ENCODE data around the gene CLDND2. TPM values are rescaled to one million over a fixed set of nuclear protein-coding genes. Genes with fewer than 3 reads are reported as not detected.

CLDND2 gene
- total RNA-seq, 1 experiment from 2014 or later = 1.2 TPM

GRCh38 chr19:51352783-51353360, 15.9 kb downstream of the CLDND2 start:
- no peak for DNase-seq
- no peak overlapping the region for H3K4me3 ChIP-seq (ENCODE audit: insufficient read depth, low read depth, low read length)
- H3K36me3 ChIP-seq (replicated peaks; ENCODE audit: control insufficient read depth, insufficient read depth, low read length) = peaks cover 2% of the 10 kb centered on the region

GRCh38 chr19:51351266-51351990, 17.4 kb downstream of the CLDND2 start:
- Histone ChIP-seq H3K4me3 (ENCODE audit: insufficient read depth, low read depth, low read length) (no peak overlapping the region), H3K27me3 (ENCODE audit: control insufficient read depth, insufficient read depth, low read length) (no peaks in the 10 kb centered on the region), H3K36me3 (replicated peaks; ENCODE audit: control insufficient read depth, insufficient read depth, low read length) (peaks cover 2% of the 10 kb centered on the region)
- no peak for DNase-seq

More at GRCh38 chr19:51352783-51353360, 15.9 kb downstream of the CLDND2 start:
- no peaks in the 10 kb centered on the region for H3K27me3 ChIP-seq (ENCODE audit: control insufficient read depth, insufficient read depth, low read length)

- Histone ChIP-seq H3K4me3 (ENCODE audit: insufficient read depth, low read depth, low read length) (no peak overlapping the region), H3K36me3 (replicated peaks; ENCODE audit: control insufficient read depth, insufficient read depth, low read length) (peaks cover 2% of the 10 kb centered on the region), H3K27me3 (ENCODE audit: control insufficient read depth, insufficient read depth, low read length) (no peaks in the 10 kb centered on the region)
- no peak for DNase-seq
These were observed 21.4 kb downstream of the CLDND2 start for GRCh38 chr19:51347209-51347928.

- Histone ChIP-seq H3K4me3 (ENCODE audit: insufficient read depth, low read depth, low read length) (no peak overlapping the region), H3K36me3 (replicated peaks; ENCODE audit: control insufficient read depth, insufficient read depth, low read length) (peaks cover 2% of the 10 kb centered on the region), H3K27me3 (ENCODE audit: control insufficient read depth, insufficient read depth, low read length) (peaks cover 1% of the 10 kb centered on the region; the same call in 1 of the 2 replicates)
- DNase-seq = peak; percentile 71
These were observed 22.1 kb downstream of the CLDND2 start for GRCh38 chr19:51346742-51347141.

- no peak overlapping the region for H3K4me3 ChIP-seq (ENCODE audit: insufficient read depth, low read depth, low read length)
- H3K36me3 ChIP-seq (replicated peaks; ENCODE audit: control insufficient read depth, insufficient read depth, low read length) = peaks cover 2% of the 10 kb centered on the region
- no peak for DNase-seq
- peaks cover 9% of the 10 kb centered on the region for H3K27me3 ChIP-seq (ENCODE audit: control insufficient read depth, insufficient read depth, low read length)
These were observed 23.7 kb downstream of the CLDND2 start for GRCh38 chr19:51345076-51345620.

GRCh38 chr19:51342631-51343569, 25.9 kb downstream of the CLDND2 start:
- H3K4me3 ChIP-seq (ENCODE audit: insufficient read depth, low read depth, low read length) = no peak overlapping the region
- DNase-seq = no peak
- peaks cover 9% of the 10 kb centered on the region for H3K27me3 ChIP-seq (ENCODE audit: control insufficient read depth, insufficient read depth, low read length)
- H3K36me3 ChIP-seq (replicated peaks; ENCODE audit: control insufficient read depth, insufficient read depth, low read length) = no peaks in the 10 kb centered on the region; the same call in 1 of the 2 replicates

- H3K4me3 ChIP-seq (ENCODE audit: insufficient read depth, low read depth, low read length) = no peak within 1 kb of the TSS
- peaks cover 9% of the 10 kb centered on the region for H3K27me3 ChIP-seq (ENCODE audit: control insufficient read depth, insufficient read depth, low read length)
- no peak for DNase-seq
These were observed 26.7 kb downstream of the CLDND2 start, which contains the start of gene VSIG10L for GRCh38 chr19:51341976-51342580. TSS of gene VSIG10L (minus strand) at chr19:51342139. CDS start at chr19:51342124, 15 bp downstream.

GRCh38 chr19:51341066-51341465, 27.7 kb downstream of the CLDND2 start:
- H3K27me3 ChIP-seq (ENCODE audit: control insufficient read depth, insufficient read depth, low read length) = peaks cover 9% of the 10 kb centered on the region
- H3K36me3 ChIP-seq (replicated peaks; ENCODE audit: control insufficient read depth, insufficient read depth, low read length) = no peaks in the 10 kb centered on the region; the same call in 1 of the 2 replicates
- no peak for DNase-seq
- no peak overlapping the region for H3K4me3 ChIP-seq (ENCODE audit: insufficient read depth, low read depth, low read length)

More at GRCh38 chr19:51341976-51342580, 26.7 kb downstream of the CLDND2 start, which contains the start of gene VSIG10L:
- no peaks in the 10 kb centered on the region; the same call in 1 of the 2 replicates for H3K36me3 ChIP-seq (replicated peaks; ENCODE audit: control insufficient read depth, insufficient read depth, low read length)

- H3K36me3 ChIP-seq (replicated peaks; ENCODE audit: control insufficient read depth, insufficient read depth, low read length) = no peaks in the 10 kb centered on the region; the same call in 1 of the 2 replicates
- H3K27me3 ChIP-seq (ENCODE audit: control insufficient read depth, insufficient read depth, low read length) = peaks cover 9% of the 10 kb centered on the region
- H3K4me3 ChIP-seq (ENCODE audit: insufficient read depth, low read depth, low read length) = peak overlapping the region; percentile 79
- DNase-seq = peak; percentile 99
These were observed 28.8 kb downstream of the CLDND2 start for GRCh38 chr19:51339687-51340656.

- DNase-seq = peak; percentile 90
- Histone ChIP-seq H3K36me3 (replicated peaks; ENCODE audit: control insufficient read depth, insufficient read depth, low read length) (no peaks in the 10 kb centered on the region; the same call in 1 of the 2 replicates), H3K4me3 (ENCODE audit: insufficient read depth, low read depth, low read length) (peak overlapping the region; percentile 79), H3K27me3 (ENCODE audit: control insufficient read depth, insufficient read depth, low read length) (peaks cover 9% of the 10 kb centered on the region)
These were observed 29.5 kb downstream of the CLDND2 start for GRCh38 chr19:51339313-51339686.

GRCh38 chr19:51338563-51339312, 30.1 kb downstream of the CLDND2 start:
- Histone ChIP-seq H3K27me3 (ENCODE audit: control insufficient read depth, insufficient read depth, low read length) (peaks cover 9% of the 10 kb centered on the region), H3K4me3 (ENCODE audit: insufficient read depth, low read depth, low read length) (peak overlapping the region; percentile 79), H3K36me3 (replicated peaks; ENCODE audit: control insufficient read depth, insufficient read depth, low read length) (peaks cover 2% of the 10 kb centered on the region; the same call in 1 of the 2 replicates)
- peak; percentile 98 for DNase-seq

All from H7 (cell line).